Nephron (organoid): ENCODE results near the gene CHSY3.

Experiments
- H3K27ac Mint-ChIP-seq, 3 experiments: 2 replicates each; pipeline ENCODE4 v1.8.0; 2020; ENCODE audit warnings: mixed read lengths in 3 of 3, mild to moderate bottlenecking in 2 of 3, moderate library complexity in 1 of 3
- H3K27me3 Mint-ChIP-seq: 2 replicates; pipeline ENCODE4 v1.8.0; 2021; ENCODE audit warnings: low read depth, mild to moderate bottlenecking, moderate library complexity, mixed read lengths
- H3K36me3 Mint-ChIP-seq: 2 replicates; pipeline ENCODE4 v1.8.0; 2020; ENCODE audit warnings: low read depth, mixed read lengths
- H3K4me1 Mint-ChIP-seq: 2 replicates; pipeline ENCODE4 v1.8.0; 2020; ENCODE audit warnings: mixed read lengths
- H3K4me3 Mint-ChIP-seq, 3 experiments: 2 replicates each; pipeline ENCODE4 v1.8.0; 2020; ENCODE audit warnings: mild to moderate bottlenecking in 3 of 3, mixed read lengths in 3 of 3, moderate library complexity in 2 of 3
- H3K9me3 Mint-ChIP-seq: 2 replicates; pipeline ENCODE4 v1.8.0; 2020; ENCODE audit warnings: mixed read lengths
- CTCF ChIP-seq, 3 experiments: fragments of 200-600 bp; sonication (generic); IDR thresholded peaks; one replicate each; pipeline ENCODE4 v1.5.0; 2021; ENCODE audit warnings: antibody characterized with exemption in 3 of 3; ENCODE audit not compliant: unreplicated experiment in 3 of 3

The CHSY3 gene

GRCh38 chr5:130064484-130064883, 160.2 kb downstream of the CHSY3 start:
- TF ChIP-seq CTCF (IDR thresholded peaks at IDR 0.05; ENCODE audit: unreplicated experiment in 3 of 3): no peak
- H3K36me3 Mint-ChIP-seq: no peaks in the 10 kb centered on the region
- no peak overlapping the region for H3K4me3 Mint-ChIP-seq
- H3K4me1 Mint-ChIP-seq: no peaks in the 10 kb centered on the region
- no peaks in the 10 kb centered on the region for H3K27me3 Mint-ChIP-seq
- H3K9me3 Mint-ChIP-seq: no peaks in the 10 kb centered on the region
- H3K27ac Mint-ChIP-seq: no peak overlapping the region

GRCh38 chr5:130065617-130066016, 161.4 kb downstream of the CHSY3 start:
- no peaks in the 10 kb centered on the region for H3K4me1 Mint-ChIP-seq
- no peak for TF ChIP-seq CTCF (IDR thresholded peaks at IDR 0.05; ENCODE audit: unreplicated experiment in 3 of 3)
- H3K36me3 Mint-ChIP-seq: no peaks in the 10 kb centered on the region
- H3K9me3 Mint-ChIP-seq: no peaks in the 10 kb centered on the region
- no peak overlapping the region for H3K27ac Mint-ChIP-seq
- no peak overlapping the region for H3K4me3 Mint-ChIP-seq
- H3K27me3 Mint-ChIP-seq: no peaks in the 10 kb centered on the region

GRCh38 chr5:130066644-130067043, 162.4 kb downstream of the CHSY3 start:
- no peaks in the 10 kb centered on the region for H3K9me3 Mint-ChIP-seq
- H3K27ac Mint-ChIP-seq: no peak overlapping the region
- no peak for TF ChIP-seq CTCF (IDR thresholded peaks at IDR 0.05; ENCODE audit: unreplicated experiment in 3 of 3)
- H3K4me1 Mint-ChIP-seq: no peaks in the 10 kb centered on the region
- H3K36me3 Mint-ChIP-seq: no peaks in the 10 kb centered on the region
- no peak overlapping the region for H3K4me3 Mint-ChIP-seq
- no peaks in the 10 kb centered on the region for H3K27me3 Mint-ChIP-seq

- Mint-ChIP-seq H3K9me3 (no peaks in the 10 kb centered on the region), H3K4me3 (no peak overlapping the region), H3K4me1 (no peaks in the 10 kb centered on the region), H3K27me3 (no peaks in the 10 kb centered on the region), H3K27ac (no peak overlapping the region), H3K36me3 (no peaks in the 10 kb centered on the region)
- TF ChIP-seq CTCF (IDR thresholded peaks at IDR 0.05; ENCODE audit: unreplicated experiment in 3 of 3): no peak
Measured at GRCh38 chr5:130067364-130067763, 163.1 kb downstream of the CHSY3 start.

- Mint-ChIP-seq H3K27ac (no peak overlapping the region), H3K9me3 (no peaks in the 10 kb centered on the region), H3K27me3 (no peaks in the 10 kb centered on the region), H3K4me1 (no peaks in the 10 kb centered on the region), H3K36me3 (no peaks in the 10 kb centered on the region), H3K4me3 (no peak overlapping the region)
- no peak for TF ChIP-seq CTCF (IDR thresholded peaks at IDR 0.05; ENCODE audit: unreplicated experiment in 3 of 3)
Measured at GRCh38 chr5:130068101-130068500, 163.8 kb downstream of the CHSY3 start.

GRCh38 chr5:130068988-130069387, 164.7 kb downstream of the CHSY3 start:
- no peak for TF ChIP-seq CTCF (IDR thresholded peaks at IDR 0.05; ENCODE audit: unreplicated experiment in 3 of 3)
- Mint-ChIP-seq H3K4me1 (no peaks in the 10 kb centered on the region), H3K4me3 (no peak overlapping the region), H3K9me3 (no peaks in the 10 kb centered on the region), H3K27ac (no peak overlapping the region), H3K36me3 (no peaks in the 10 kb centered on the region), H3K27me3 (no peaks in the 10 kb centered on the region)
